GM21825 (cell line): ENCODE results near the gene MRPL20.

ENCODE experiments used
- ATAC-seq: cut with Tn5 transposase; IDR thresholded peaks from one replicate; pipeline ENCODE4 v1.9.1; 2021; ENCODE audit warnings: mild to moderate bottlenecking, moderate library complexity; ENCODE audit not compliant: unreplicated experiment

MRPL20 gene

DNA sequence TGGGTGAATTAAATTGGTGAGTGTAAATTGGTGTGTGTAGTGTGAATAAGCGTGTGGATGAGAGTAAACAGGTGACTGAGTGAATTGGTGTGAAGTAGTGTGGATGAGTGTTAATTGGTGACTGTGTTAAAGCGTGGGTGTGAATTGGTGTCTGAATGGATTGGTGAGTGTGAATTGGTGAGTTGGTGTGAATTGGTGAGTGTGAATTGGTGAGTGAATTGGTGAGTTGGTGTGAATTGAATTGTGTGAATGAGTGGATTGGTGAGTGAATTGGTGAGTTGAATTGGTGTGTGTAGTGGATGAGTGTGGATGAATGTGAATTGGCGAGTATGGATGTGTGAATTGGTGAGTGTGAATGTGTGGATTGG lies 40.4 kb downstream of the MRPL20 start:
- no peak for ATAC-seq

DNA sequence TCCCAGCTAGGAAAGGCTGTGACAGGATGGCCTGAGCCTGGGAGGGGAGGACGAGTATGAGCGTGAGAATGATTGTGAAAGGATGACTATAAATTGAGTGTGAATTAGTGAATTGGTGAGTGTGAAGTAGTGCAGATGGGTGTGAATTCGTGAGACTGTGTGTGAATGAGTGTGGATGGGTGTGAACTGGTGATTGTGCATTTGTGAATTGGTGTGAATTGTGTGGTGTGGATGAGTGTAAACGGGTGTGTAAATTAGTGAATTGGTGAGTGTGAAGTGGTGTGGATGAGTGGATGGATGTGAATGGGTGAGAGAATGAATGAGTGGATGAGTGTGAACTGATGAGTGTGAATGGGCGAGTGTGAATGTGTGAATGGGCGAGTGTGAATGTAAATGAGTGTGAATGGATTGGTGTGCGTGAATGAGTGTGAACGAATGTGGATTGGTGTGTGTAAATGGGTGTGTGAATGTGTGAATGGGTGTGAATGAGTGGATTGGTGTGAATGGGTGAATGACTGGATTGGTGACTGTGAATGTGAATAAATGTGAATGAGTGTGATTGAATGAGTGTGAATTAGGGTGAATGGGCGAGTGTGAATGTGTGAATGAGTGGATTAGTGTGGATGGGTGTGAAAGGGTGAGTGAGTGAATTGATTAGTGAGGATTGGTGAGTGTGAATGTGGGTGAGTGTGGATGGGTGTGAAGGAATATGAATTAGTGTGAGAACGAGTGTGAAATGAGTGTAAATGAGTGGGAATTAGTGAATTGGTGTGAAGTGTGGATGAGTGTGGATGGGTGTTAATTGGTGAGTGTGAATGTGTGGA lies 41.0 kb downstream of the MRPL20 start:
- ATAC-seq: no peak

DNA sequence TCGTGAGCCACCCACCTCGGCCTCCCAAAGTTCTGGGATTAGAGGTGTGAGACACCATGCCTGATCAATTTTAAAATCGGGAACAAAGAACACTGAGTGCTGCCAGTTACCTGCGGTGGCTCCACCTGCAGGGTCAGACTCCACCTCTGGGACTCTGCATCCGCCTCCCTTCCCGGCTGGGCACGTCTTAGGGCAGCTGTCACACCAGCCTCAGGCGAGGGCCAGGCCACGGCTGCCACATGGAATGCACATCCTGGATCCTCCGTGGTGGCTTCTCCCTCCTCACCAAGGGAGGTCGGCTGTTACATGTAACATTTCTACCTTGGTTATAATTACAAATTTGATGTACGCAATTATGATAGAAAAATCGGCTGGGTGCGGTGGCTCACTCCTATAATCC lies 42.8 kb downstream of the MRPL20 start:
- no peak for ATAC-seq

DNA sequence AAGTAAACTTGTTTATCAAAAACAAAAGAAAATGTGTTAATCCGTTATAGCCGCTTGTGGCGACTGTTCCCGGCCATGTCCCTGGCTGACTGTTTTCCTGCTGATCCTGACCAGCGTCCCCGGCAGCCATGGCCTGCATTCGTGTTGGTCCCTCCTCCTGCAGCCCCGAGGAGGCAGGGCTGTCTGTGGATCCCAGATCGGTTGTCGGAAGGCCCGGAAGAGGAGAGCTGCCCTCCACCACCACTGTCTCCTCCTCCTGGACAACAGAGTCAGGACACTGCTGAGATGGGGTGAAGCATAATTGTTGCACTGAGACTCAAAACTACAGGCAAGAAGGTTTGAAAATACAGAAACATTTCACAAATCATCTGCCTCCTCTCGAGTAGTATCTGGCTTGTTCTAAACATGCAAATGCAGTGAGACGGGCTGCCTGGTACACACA lies 45.1 kb downstream of the MRPL20 start:
- ATAC-seq: no peak

DNA sequence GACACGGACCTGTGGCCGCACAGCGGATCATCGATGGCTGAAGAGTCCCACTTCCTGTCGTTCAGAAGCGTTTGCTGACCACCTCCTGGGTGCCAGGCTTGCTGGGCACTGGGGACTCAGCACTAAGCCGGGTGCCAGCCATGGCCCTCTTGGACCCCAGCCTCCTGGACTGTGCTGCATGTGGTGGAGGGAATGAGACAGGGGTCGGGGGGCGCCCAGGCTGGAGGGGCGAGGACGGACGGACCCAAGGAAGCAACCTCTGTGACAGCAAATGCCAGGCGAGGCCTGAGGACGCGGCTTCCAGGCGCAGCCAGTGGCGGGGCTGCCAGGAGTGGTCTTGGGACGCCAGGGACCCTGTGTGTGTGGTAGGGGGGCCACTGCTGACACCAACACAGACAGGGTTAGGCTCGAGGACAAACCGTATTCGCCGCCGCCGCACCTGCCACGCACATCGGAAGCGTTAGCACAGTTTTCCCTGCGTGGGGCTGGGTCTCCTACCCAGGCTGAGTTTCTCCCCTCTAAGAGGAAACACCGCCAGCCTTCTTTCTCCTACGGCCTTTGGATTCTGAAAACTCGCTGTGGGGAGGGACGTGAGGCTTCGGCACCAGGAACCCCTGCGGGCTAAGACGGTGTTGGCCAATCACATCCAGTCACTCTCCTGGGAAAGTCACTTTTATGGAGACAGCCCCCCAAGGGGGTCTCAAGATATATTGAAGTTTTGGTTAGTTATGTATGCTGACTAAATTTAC lies 45.7 kb downstream of the MRPL20 start:
- ATAC-seq: no peak

DNA sequence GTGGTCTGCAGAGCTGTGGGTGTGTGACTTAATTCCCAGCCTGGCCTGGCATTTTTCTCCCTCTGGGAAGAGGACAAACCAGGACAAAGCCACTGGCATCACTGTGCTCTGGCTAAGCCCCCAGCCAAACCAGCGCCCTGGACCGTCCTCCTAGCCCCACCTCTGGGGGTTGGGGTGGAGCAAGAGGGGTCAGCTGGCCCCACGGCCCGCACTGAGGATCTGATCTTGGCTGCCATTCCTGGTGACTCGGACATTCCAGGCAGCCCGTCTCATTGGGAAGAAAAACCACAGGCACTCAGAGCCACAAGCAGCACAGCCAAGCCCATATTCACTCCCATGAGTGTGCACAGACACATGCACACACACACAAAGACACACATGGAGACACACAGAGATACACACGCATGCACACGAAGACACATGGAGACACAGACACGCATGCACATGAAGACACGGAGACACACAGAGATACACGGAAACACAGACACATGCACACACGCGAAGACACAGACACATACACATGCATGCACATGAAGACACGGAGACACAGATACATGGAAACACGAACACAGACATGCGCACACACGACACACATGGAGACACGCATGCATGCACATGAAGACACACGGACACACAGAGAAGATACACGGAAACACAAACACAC lies 46.5 kb downstream of the MRPL20 start:
- no peak for ATAC-seq

DNA sequence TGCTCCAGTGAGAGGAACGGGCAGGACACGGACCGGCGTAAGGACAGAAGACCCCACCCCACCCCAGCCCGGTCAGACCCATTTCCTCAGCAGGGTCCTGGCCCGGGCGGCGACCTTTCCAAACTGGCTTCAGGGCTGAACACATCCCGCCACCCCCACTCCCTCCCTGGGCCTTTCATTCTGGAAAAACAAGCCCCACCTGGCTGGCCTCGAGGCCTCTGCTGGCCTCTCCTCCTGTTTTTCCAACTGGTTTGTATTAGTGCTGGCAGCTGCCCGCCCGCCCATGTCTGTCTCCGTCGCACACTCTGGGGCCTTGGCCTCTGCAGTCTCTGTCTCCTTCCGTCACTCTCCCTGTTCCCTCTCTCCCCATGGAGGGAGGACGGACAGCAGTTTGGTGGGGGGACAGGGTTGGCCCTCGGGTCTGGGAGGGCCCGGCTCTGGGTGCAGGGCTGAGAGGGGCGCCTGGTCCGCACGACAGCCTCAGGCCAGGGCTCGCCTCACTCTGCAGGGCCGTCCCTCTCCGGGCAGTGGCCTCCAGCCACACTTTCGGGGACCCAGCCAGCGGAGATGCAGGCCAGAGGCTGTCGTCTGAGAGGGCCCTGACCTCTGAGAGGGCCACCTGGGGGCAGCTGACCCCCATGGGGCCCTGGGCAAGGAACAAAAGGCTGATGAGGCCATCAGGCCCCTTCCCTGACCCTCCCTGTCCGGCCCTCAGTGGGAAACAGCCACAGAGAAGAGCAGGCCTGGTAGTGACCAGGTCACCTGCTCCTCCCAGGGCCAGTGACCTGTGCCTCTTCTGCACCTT lies 47.2 kb downstream of the MRPL20 start:
- no peak for ATAC-seq

DNA sequence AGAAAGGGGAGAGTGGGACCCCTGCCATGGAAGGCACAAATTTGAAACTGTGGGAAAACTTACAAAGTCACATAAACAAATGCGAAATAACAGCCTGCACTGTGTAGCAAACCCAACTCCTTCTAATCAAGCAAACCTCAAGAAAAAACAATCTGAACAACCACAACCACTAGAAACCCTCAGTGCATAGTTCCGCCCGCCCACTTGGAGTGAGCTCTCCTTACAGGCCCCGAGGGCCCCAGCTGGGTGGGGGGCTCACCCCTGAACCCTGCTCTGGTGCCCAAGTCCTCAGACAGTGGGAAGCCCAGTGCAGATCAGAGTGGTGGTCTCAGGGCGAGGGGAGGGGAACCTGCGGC lies 47.8 kb downstream of the MRPL20 start:
- ATAC-seq: no peak

DNA sequence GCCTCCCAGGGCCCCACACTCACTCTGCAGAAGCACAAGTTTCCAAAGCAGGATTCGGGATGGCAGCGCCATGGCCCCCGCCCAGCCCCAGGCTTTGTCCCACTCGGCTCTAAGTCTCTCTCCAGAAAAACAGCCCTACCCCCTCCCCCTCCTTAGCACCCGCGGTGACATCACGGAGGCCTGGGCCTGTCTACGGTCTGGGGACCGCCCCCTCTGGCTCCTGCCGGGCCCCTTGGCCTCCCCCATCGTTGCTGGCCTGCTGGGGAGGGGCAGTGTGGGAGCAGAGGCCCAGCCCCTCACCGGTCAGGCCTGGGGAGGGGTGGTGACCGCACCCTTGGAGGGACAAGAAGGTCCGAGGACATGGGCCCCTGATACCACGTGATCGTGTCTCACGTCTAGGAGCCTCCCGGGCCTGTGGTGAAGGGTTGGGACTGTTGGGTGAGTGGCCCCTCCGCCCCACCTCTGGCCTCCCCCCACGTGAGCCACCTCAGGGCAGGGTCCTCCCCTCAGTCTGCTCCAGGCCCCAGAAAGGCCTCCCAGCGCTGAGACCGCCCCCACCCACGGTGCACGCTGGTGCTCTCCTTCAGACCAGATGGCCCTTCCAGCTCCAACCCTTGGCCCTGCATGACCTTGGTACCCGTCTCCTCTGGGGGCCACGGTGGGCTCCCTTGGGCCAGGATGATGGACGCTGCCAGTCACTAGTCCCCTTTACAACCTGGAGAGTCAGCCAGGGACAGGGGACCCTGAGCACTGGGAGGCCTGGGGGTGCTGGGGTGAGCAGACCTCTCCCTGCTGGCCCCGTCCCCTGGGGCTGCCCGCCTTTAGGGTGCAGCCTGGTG lies 48.4 kb downstream of the MRPL20 start, which contains the start of gene MXRA8:
TSS of gene MXRA8 (minus strand) at position 123 of the 839 bp plus-strand sequence. CDS start at position 72, 51 bp downstream.
- no peak for ATAC-seq

DNA sequence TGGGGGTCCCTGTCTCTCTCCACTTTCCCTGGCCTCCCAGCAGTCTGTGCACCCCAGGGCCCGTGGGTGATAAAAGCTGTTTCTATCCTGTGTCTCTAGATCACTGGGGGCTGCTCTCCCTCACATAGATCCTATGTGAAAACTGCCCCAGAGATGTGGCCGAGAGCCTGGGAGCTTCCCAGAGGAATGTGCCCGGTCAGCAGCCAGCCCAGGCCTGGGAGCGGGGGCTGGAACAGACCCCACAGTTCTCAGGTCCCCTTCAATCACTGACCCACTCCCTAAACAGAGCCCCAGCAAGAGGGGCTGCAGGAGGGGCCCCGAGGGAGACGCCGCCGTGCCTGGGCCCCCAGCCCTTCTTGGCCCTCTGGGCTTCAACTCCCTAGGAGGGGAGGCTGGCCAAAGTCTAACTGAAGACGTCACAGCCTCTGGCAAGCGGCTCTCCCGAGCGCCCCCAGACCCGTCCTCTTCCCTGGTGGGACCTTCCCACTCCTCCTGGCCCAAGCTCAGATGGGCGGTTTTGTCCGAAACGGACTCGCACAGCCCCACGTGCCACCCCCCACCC lies 49.1 kb downstream of the MRPL20 start:
- no peak for ATAC-seq

DNA sequence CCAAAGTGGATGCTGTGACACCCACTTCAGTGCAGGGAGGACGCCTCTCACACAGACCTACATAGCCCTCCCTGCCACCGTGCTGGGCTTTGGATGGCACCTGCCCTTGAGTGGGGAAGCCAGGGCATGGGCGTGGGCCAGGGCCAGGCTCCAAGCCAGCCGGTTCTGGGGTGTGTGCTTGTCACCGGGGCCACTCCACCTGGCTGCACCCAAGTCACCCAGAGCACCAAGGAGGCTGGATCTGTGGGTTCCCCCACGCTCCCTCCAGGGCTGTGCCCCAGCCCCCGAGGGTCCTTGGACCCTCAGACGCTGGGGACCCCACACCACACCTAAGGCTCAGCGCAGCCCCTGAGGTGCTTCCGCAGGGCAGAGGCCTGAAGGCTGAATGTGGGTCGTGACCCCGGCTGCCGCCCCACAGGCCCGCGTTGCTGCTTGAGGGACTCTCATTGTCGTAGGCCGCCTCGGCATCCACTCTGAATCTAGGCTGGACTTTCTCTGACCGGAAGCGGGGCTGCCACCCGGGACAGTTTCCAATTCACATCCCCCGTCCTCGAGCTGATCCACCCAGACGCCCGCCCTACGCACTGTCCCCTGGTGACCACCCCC lies 50.2 kb downstream of the MRPL20 start:
- no peak for ATAC-seq

DNA sequence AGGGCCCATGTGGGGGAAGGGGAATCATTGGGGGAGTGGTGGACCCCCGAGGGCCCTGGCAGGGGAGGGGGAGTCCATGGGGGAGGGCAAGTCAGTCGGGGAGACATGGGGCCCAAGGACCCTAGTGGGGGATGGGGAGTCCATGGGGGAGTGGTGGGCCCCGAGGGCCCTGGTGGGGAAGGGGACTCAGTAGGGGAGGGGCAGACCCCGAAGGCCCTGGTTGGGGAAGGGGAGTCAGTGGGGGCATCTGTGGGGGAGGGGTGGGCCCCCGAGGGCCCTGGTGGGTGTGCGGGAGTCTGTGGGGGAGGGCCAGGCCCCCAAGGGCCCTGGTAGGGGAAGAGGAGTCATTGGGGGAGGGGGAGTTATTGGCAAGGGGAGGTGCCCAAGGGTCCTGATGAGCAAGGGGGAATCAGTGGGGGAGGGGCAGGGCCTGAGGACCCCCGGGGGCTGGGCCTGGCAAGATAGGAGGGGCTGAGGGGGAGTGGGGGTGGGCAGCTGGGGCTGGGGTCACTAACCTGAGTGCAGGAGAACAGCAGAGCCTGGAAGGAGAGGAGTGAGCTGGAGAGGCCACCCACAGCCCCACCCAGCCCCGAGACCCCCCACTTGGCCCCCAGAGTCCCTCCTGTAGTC lies 50.8 kb downstream of the MRPL20 start:
- ATAC-seq: no peak

DNA sequence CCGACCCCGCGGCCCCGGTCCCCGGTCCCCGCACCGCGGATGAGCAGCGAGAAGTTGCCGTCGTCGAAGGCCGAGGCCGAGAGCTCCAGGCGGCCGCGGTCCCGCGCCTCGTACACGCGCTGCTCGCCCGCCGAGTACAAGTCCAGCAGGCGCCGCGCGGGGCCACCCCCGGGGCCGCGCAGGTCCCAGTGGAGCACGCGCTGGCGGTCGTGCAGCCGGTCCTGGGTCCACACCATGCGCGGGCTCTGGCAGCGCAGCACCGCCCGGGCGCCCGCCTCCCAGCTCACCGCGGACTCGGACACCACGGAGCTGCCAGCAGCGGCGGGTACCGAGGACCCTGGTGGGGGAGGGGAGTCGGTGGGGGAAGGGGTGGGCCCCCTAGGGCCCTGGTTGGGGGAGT lies 51.7 kb downstream of the MRPL20 start:
- ATAC-seq: no peak

DNA sequence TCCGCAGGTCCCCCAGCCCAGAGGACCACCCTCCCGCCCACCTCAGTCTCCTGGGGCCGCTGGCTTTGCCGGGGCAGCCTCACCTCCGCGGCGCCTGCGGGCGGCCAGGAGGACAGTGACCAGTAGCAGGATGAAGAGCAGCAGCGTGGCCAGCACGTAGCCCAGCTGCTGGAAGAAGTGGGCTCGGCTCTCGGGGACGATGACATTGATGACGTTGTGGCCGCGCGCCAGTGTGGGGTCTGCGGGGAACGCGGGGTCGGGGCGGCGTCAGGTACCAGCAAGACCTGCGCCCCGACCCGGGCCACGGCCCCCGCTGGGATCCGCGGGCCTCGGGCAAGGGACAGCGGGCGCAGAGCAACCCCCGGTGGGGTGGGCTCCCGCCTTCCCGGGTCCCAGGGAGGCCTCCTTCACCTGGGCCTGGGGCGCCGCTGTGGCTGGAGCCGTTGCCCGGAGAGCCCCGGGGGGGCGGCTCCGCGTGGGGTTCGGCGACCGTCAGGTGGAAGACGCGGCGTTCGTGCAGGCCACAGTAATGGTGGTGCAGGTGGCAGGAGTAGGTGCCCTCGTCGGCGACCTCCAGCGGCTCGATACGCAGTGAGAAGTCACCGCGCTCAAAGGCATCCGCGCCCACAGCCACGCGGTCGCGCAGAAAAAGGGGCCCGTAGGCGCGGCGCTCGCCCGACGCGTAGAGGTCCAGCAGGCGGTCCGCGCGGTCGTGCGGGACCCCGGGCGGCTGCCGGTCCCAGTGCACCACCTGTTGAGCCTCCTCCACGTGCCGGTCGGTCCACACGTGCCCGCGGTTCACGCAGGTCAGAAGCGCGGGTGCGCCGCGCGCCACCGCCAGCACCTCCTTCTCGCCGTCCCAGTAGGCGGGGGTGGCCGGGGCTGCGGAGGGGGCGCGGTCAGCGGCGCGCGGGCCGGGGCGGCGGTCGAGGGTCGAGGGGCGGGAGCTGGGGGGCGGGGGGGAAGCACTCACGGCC lies 52.5 kb downstream of the MRPL20 start:
- ATAC-seq: no peak

DNA sequence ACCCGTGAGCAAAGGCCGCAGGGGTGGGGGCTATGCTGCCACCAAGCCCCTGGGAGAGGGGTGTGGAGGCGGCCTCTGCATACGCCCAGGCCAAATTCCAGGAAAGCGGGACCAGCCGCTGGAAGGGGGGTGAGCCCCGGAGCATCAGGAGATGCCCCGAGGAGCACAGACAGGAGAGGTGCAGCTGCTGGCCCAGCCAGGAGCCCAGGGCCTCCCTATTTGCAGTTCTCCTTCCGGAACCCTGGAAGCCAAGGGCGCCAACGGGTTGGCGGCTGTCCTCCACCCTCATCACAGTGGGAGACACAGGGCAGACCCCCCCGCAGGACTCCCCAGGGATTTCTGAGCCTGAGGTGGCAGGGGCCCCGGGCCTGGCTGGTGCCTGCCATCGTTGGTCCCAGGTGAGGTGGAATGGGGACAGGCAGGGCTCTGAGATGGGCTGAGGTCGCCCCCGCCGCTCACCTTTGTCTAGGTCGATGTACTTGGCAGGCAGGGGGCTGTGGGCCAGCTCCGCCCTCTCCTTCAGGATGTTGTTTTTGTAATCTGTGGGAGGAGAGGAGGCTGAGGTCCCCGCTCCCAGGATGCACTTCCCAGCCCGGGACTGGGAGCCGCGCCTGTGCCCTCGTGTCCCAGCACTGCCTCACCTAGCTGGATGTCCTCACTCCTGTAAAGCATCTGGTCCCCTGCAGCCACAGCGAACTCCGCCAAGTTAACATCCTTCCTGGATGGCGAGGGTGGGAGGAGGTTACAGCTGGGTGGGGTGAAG lies 53.5 kb downstream of the MRPL20 start:
- ATAC-seq: no peak

DNA sequence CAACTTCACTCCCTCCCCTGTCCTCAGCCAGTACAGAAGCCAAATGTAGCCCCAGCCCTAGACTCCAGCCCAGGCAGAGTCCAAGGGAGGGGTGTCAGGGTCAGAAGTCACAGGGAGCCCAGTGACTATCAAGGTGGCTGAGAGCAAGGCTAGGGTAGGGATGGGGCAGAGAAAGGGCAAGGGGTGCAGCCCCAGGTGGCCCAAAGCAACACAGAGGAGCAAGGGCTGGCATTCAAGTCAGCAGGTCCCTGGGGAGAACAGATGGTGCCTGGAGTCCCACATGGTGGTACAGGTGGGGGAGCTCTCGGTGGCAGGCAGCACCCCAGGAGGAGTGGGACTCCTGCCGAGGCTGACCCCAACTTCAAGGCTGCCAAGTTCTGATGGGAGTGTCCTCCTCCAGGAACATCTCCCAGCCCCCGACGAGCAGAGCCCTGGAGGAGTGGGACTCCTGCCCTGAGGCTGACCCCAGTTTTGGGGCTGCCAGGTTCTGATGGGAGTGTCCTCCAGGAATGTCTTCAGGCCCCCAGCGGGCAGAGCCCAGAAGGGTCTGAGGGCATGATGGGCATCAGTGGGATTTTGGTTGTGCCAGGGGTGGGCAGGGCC lies 54.2 kb downstream of the MRPL20 start:
- ATAC-seq: no peak
